Fibroblast of lung (primary cell): Measurements from ENCODE around the gene XXYLT1.

Experiments
- EZH2 ChIP-seq: IDR thresholded peaks from 2 replicates; pipeline ENCODE4 v1.5.1; 2012; ENCODE audit warnings: low read length, control low read depth, mild to moderate bottlenecking; ENCODE audit errors: missing control alignments
- TF ChIP-seq, protein P1 (sequence below), 2 donors: IDR thresholded peaks in 1 of 2; conservative IDR thresholded peaks in 1 of 2; 1 replicate in 1 of 2; 2 replicates in 1 of 2; pipeline ENCODE4 v1.5.1; 2011 to 2012; ENCODE audit warnings: low read length in 2 of 2, control low read depth in 1 of 2, inconsistent platforms in 1 of 2, low read depth in 1 of 2, mild to moderate bottlenecking in 1 of 2

DNA sequence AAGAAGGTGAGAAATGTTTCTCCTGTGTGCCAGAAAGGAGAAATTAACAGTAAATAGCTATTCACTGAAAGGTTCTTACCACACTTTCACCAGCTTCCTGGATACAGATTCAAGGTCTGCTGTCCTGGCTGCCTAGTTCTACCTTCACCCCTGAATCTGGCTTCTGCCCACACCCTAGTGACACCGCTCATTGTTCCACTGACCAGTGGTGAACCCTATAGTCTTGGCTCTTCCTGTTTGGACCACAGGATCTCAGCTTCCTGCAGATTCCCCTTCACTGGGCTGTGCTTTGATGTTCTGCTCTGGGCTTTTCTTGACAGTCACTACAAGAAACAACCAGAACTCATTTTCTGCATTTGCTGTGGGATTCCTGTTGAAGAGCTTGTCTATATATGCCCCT is 250.0 kb downstream of the XXYLT1 start:
- TF ChIP-seq, protein P1, sequence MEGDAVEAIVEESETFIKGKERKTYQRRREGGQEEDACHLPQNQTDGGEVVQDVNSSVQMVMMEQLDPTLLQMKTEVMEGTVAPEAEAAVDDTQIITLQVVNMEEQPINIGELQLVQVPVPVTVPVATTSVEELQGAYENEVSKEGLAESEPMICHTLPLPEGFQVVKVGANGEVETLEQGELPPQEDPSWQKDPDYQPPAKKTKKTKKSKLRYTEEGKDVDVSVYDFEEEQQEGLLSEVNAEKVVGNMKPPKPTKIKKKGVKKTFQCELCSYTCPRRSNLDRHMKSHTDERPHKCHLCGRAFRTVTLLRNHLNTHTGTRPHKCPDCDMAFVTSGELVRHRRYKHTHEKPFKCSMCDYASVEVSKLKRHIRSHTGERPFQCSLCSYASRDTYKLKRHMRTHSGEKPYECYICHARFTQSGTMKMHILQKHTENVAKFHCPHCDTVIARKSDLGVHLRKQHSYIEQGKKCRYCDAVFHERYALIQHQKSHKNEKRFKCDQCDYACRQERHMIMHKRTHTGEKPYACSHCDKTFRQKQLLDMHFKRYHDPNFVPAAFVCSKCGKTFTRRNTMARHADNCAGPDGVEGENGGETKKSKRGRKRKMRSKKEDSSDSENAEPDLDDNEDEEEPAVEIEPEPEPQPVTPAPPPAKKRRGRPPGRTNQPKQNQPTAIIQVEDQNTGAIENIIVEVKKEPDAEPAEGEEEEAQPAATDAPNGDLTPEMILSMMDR (conservative IDR thresholded peaks at IDR 0.05 in 1 of 2, IDR thresholded peaks at IDR 0.05 in 1 of 2; ENCODE audit: low read depth in 1 of 2, low read length in 2 of 2) = no peak
- no peak for TF ChIP-seq EZH2
